NT2/D1 (cell line): Measurements from ENCODE around the gene UTP3.

ENCODE experiments used
- DNase-seq: peaks from one replicate; pipeline ENCODE4 v3.0.0-alpha.2; 2011; ENCODE audit warnings: low read depth, low spot score
- H3K27me3 ChIP-seq: 2 replicates; pipeline ENCODE4 v1.6.0; 2011; ENCODE audit warnings: mild to moderate bottlenecking; ENCODE audit not compliant: insufficient read length, insufficient read depth
- H3K36me3 ChIP-seq: 2 replicates; pipeline ENCODE4 v1.6.1; 2011; ENCODE audit warnings: mild to moderate bottlenecking, low read length, mixed read lengths; ENCODE audit not compliant: insufficient read depth, insufficient read length
- H3K4me1 ChIP-seq: 2 replicates; pipeline ENCODE4 v1.5.1; 2011; ENCODE audit not compliant: insufficient read depth, insufficient read length
- H3K4me3 ChIP-seq: 2 replicates; pipeline ENCODE4 v1.5.1; 2011; ENCODE audit warnings: low read depth; ENCODE audit not compliant: insufficient read length
- H3K9ac ChIP-seq: 2 replicates; pipeline ENCODE4 v1.6.0; 2011; ENCODE audit warnings: low read depth; ENCODE audit not compliant: insufficient read length
- H3K9me3 ChIP-seq: 2 replicates; pipeline ENCODE4 v1.5.1; 2011; ENCODE audit warnings: mild to moderate bottlenecking, low read length; ENCODE audit not compliant: insufficient read depth
- SUZ12 ChIP-seq: IDR thresholded peaks from 2 replicates; pipeline ENCODE4 v1.6.1; 2011; ENCODE audit not compliant: insufficient read length, insufficient read depth; ENCODE audit errors: extremely low read depth
- YY1 ChIP-seq: IDR thresholded peaks from 2 replicates; pipeline ENCODE4 v1.6.1; 2011; ENCODE audit not compliant: insufficient read length, insufficient read depth
- ZNF274 ChIP-seq: IDR thresholded peaks from 2 replicates; pipeline ENCODE4 v1.6.1; 2011; ENCODE audit warnings: mild to moderate bottlenecking, low read depth, low read length

Gene UTP3

DNA sequence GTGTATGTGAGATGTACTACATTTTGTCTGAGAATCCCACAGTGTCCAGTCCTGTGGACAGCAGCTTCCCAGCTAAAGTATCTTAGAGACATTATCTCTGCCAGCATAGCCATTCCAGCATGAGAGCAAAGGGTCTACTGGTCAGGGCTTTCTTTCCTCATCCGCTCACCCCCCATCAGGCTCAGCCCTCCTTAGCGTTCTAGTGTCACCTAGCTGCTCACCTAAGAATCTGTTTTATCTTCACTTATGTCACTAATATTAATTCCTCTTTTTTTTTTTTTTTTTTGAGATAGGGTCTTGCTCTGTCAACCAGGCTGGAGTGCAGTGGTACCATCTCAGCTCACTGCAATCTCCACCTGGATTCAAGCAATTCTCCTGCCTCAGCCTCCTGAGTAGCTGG, 49.1 kb downstream of the UTP3 start:
- Histone ChIP-seq H3K9ac (no peak overlapping the region), H3K4me1 (peaks cover 3% of the 10 kb centered on the region), H3K36me3 (no peaks in the 10 kb centered on the region), H3K27me3 (no peaks in the 10 kb centered on the region), H3K9me3 (no peaks in the 10 kb centered on the region), H3K4me3 (no peak overlapping the region)
- DNase-seq, result no peak
- TF ChIP-seq SUZ12 (no peak), ZNF274 (no peak), YY1 (no peak)

DNA sequence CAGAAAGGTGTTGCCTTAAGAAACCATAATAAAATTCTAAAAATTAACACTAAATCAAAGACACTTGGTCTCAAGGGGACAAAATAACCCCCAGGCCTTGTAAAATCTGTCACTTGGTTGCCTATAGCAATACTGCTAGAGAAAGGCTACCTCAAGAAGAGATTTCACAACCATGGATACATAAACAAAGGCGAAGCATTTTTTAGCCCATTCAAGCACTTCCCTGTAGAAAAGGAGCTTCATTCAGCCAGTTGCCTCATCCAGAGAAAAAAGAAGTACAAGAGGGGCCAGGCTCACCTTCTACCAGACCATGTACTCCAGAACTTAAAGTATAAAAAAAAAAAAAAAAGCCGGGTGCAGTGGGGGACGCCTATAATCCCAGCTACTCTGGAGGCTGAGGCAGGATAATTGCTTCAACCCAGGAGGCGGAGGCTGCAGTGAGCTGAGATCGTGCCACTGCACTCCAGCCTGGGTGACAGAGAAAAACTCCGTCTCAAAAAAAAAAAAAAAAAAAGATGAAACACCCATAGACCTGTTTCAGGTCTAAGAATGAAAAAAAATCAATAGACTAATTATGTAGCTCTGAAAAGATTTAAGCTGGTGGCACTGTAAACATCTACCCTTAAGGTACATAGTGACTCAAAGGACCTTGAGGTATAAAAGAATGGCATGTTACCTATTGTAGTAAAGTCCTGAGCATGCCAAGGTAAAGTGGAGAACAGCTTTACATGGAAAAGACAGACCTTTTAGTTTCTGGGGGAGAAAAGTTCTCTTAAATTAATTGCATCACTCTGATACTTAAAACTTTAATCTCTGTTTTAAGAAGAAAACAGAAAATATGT, 51.4 kb downstream of the UTP3 start:
- peaks cover 3% of the 10 kb centered on the region for H3K4me1 ChIP-seq
- H3K27me3 ChIP-seq, result no peaks in the 10 kb centered on the region
- H3K36me3 ChIP-seq, result no peaks in the 10 kb centered on the region
- TF ChIP-seq YY1 (no peak), ZNF274 (no peak), SUZ12 (no peak)
- DNase-seq, result no peak
- no peak overlapping the region for H3K9ac ChIP-seq
- no peak overlapping the region for H3K4me3 ChIP-seq
- no peaks in the 10 kb centered on the region for H3K9me3 ChIP-seq
